GM21360 (cell line): ENCODE measurements around the gene LIN7A.

ENCODE experiments used
- ATAC-seq: cut with Tn5 transposase; IDR thresholded peaks from one replicate; pipeline ENCODE4 v1.9.1; 2021; ENCODE audit warnings: mild to moderate bottlenecking, moderate library complexity; ENCODE audit not compliant: unreplicated experiment

The LIN7A gene

DNA sequence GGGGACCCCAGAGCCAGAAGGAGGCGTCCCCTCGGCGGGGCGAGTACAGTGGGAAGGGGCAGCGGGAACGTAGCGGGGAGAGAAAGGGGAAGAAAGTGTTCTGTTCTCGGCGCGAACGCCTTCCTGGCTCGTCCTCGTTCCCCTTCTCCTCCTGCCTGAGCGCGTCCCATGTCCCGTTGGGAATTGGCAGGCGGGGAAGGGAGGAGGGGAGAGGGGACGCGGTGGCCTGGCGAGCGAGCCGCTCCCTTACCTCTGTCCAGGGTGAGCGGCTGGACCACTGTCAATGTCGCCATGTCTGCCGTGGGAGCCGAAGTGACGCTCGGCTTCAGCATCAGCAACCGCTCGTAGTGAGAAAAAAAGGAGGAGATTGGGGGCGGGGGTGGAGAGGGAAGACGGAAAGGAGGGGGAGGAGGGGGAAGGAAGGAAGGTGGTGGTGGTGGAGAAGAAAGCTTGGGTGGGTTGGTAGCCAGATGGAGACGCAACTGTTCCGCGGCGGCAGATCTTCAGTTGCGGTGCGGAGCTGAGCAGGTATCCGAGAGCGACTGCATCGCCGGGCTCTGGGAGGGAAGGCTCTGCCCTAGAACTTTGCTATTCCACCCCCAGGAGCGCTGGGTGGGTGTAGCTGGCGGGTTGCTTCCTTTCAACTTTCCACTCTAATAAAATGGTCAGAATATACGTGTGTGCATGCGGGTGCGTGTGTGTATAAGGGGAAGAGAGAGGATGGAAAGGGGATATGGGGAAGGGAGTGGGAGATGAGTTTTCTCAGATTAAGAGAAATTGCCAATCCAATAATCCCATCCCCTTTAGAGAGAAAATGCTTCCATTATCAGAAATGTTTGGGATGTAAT, at the start of gene LIN7A:
TSS of gene LIN7A (minus strand) at position 544 of the 848 bp plus-strand sequence. CDS start at position 332, 212 bp downstream.
- ATAC-seq, result no peak

- no peak for ATAC-seq
Observed at GRCh38 chr12:80986224-80986623, 48.5 kb upstream of the LIN7A start.

GRCh38 chr12:80979816-80980215, 42.1 kb upstream of the LIN7A start:
- no peak for ATAC-seq

DNA sequence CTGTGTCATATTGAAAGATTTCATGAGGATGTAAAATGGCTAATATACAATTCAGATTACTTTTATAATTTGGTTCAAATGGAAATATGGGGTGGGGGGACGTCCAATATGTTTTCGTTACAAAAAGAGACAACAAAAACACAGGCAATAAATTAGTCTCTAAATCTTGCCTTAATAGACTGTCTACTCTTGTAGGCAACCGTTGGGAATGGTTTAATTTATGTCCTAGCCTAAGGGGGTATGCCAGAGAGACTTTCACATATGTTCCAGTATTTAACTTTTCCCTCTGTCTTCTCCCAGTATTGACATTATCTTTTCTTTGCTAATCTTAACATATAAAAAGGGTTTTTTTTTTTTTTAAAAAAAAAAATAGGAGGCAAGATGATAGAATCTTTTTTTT, 41.5 kb upstream of the LIN7A start:
- ATAC-seq, result no peak

DNA sequence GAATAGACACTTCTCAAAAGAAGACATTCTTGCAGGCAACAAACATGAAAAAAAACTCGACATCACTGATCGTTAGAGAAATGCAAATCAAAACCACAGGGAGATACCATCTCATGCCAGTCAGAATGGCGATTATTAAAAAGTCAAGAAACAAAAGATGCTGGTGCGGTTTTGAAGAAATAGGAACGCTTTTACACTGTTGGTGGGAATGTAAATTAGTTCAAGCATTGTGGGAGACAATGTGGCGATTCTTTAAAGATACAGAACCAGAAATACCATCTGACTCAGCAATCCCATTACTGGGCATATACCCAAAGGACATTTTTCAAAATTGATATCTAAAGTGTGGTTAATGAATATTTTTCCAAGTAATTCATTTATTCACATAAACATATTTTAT, 39.6 kb upstream of the LIN7A start:
- ATAC-seq, result no peak

GRCh38 chr12:80968326-80968725, 30.6 kb upstream of the LIN7A start:
- ATAC-seq, result no peak

- ATAC-seq, result no peak
Observed at GRCh38 chr12:80967565-80967964, 29.8 kb upstream of the LIN7A start.

DNA sequence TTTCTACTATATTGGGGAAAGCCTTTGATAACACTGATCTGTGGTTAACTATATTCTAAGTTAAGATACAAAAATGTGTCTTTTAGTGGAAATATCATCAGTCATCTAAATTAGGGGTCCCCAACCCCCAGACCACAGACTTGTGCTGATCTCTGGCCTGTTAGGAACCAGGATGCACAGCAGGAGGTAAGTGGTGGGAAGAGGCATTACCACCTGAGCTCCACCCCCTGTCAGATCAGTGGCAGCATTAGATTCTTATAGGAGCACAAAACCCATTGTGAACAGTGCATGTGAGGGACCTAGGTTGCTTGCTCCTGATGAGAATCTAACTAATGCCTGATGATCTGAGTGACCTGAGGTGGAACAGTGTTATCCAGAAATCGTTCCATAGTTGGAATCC, 28.3 kb upstream of the LIN7A start:
- ATAC-seq, result no peak

GRCh38 chr12:80958162-80958561, 20.4 kb upstream of the LIN7A start:
- ATAC-seq, result no peak

DNA sequence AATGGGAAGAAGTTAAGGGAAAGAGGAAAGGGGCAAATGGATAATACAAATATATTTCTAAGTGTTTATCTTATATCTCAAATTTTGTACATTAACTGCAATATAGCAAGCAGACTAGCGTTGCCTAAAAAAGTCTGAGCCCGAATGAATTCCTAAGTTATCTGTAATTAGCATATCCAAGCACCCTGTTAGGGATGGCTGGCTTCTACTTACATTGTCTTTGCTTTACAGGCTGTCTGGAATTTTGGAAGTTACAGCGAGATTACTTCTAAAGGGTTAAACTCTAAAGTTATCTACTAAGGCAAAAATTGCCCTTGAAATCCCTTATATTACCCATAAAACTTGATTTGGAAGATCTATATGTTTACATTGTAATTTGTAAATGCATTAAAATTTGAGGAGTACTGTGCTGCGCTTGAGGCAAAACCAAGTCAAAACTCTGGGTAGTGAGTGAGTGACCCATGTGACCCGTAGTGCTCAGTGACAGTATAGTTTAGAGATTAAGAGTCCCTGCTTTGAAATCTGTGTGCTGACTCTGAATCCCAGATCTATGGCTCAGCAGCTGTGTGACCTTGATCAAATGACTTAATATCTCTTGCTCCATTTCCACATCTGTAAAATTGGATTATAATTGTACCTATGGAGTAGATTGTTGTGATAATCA, 17.3 kb upstream of the LIN7A start:
- ATAC-seq, result no peak

- ATAC-seq, result no peak
Observed at GRCh38 chr12:80952443-80952842, 14.7 kb upstream of the LIN7A start.

GRCh38 chr12:80946591-80946990, 8.9 kb upstream of the LIN7A start:
- ATAC-seq, result peak; percentile 66

DNA sequence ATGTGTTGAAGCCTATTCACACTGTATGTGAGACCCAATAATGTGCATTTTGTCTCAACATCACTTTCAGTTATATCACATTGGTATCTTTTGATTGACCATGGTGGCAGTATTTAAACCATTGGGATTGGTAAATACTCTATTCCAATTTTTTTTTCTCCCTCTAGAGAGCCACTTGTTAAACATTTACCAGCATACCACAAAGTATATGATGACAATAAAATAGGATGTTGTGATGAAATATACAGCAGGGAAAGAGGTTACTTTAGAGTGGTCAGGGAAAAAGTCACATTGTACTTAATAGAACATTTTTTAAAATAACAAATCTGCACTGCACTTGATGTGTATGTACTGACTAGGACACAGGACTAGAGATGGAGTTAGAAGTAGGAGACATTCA, 5.6 kb upstream of the LIN7A start:
- ATAC-seq, result no peak

DNA sequence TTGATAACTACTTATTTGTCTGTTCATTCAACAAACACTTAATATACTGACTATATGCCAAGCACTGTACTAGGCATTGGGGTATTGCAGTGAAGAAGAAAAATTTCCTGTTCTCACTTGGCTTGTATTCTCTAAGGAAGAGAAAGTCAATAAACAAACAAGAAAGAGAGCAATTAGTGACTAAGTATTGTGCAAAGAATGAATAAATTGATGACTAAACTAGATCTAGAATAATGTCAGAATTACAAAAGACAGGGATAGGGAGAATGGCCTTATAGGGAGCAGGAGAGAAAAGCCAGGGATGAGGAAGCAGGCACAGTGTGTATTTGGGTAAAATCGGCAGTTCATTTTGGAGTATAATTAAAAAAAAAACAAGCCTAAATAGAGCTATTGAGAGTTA, 4.2 kb upstream of the LIN7A start:
- no peak for ATAC-seq

DNA sequence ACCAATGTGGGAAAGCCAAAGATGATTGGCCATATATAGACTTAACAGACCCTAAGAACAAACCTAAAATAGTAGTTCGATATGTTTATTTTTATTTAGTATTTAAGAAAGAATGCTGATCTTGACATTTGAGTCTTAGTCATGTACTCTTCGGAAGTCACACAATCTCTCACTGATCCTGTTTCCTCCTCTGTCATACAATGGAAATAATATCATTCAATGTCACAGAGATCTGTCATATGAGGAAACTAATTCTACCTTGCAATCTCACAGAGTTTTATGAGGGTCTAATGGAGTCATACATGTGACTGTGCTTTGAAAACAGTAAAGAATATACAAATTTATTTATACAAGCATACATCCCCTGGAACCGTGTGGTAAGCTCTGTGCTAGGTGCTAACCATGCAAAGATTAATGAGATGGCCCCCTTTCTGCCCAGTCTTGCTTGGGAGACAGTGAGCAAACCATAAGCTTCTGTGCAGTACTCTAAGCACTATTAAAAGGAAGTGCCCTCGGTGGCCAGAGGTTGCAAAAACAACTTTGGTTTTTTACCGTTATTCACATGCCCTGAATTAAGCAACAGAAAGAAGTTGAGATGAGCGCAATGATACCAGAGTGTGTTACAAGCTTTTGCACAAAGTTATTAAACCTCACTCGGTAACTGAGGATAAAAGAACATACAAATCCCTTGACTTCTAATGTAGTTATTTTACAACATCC, 1.7 kb upstream of the LIN7A start:
- ATAC-seq, result no peak

GRCh38 chr12:80938397-80938796, 663 bp upstream of the LIN7A start:
- no peak for ATAC-seq

DNA sequence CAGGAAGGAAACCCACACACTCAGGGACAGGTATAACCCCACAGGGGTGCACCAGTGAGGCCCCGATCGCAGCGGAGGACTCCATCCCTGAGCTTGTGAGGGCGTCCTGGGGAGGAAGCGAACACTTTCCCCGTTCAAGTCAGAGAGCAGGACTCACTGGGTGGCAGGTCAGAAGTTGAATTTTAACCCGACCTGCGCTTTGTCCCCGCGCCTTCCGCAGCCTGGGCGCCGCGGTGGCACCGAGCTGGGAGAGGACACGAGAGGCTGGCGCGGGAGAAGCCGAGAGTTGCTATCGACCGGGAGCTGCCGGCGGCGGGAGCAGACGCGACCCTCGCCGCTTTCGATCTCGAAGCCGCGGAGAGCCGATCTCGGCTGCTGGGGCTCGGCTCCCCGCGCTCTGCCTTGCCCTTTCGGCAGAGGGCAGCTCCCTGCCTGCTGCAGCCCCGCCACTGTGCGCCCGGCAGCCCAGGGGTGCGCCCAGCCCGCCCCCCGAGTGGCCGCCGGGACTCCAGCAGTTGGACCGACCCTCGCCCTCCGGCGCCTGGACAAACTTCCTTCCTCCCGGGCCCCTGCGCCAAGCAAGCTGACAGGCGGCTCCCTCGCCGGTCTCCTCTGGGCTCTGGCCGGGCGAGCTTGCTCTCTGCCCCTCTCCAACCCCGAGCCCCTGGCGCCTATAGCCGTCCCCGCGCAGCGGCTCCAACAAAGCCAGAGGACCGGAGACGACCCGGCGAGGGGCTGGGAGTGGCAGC, 918 bp downstream of the LIN7A start:
- ATAC-seq, result peak; percentile 69

- no peak for ATAC-seq
Observed at GRCh38 chr12:80936353-80936641, 1.4 kb downstream of the LIN7A start.

DNA sequence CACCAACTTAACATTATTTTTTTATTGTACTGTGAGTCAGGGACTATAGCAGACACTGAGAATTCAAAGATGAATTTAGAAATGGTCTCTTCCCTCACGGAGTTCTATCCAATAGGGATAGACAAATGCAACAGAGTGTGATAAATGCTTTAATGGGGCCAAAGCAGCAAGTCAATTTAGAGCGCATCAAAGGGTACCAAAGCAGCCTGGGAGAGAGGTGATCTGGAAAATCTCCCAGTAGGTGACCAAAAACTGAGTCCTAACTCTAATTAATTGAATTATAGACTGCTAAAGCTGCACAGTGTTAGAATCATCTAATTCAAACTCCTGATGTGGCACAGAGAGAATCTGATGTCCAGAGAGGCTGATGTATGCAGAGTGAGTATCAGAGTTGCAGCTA, 2.6 kb downstream of the LIN7A start:
- ATAC-seq, result no peak

DNA sequence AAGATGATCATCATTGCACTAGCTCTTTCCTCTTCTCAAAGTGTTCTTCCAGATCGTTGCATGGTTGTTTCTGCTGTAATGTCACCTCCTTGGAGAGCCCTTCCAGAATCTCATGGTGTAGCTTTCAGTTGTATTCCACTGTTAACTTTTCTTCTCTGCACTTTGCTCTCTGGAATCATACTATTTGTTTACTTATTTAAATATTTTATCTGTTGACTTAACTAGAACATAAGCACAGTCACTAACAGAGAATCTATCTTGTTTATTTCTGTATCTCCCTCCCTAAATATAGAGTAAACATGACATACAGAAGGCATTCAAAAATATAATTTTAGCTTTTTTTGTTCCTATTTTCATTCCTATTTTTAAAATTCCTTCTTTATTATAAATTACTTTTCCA, 11.8 kb downstream of the LIN7A start:
- ATAC-seq, result no peak

DNA sequence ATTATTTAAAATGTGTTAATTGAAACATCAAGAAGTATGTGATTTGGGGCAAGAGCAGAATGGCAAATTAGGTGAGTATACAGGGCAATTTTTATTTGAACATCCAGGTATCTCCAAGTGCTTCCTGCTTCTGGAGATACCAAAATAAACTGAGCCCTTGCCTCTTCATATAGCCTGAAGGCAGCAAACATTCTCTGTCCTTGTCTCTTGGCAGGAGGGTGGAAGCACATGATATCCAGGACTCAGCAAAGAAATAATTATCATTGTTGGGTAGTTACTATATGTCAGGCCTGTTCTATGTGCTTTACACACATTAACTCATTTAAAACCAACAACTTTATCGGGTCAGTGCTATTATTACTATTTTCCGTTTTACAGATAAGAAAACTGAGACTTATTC, 12.5 kb downstream of the LIN7A start:
- no peak for ATAC-seq
